Measurements from ENCODE around the gene DNAJC10.

- no peak for TF ChIP-seq CTCF (IDR thresholded peaks at IDR 0.05)
- no peak for TF ChIP-seq POLR2AphosphoS5 (IDR thresholded peaks at IDR 0.05)
- no peak for TF ChIP-seq POLR2A (IDR thresholded peaks at IDR 0.05)
Observed at GRCh38 chr2:182694189-182694588, 21.9 kb upstream of the DNAJC10 start.

Data from prostate gland (tissue), 2 donors.